SK-N-SH treated with all-trans-retinoic acid at 6 μM for 48 hours (cell line): ENCODE results near the gene TM9SF3.

ENCODE experiments used
- ATAC-seq: fragments of 200-7000 bp; cut with Tn5 transposase; 3 replicates; pipeline ENCODE4 v1.9.1; 2020; ENCODE audit warnings: mild to moderate bottlenecking, moderate library complexity
- ARNTL ChIP-seq: fragments of 450-650 bp; formaldehyde crosslinking; IDR thresholded peaks from 2 replicates; pipeline ENCODE4 v1.5.0; 2020; ENCODE audit warnings: low read depth, mild to moderate bottlenecking, moderate library complexity, borderline replicate concordance
- BACH2 ChIP-seq: fragments of 250-450 bp; sonication (Bioruptor Pico); IDR thresholded peaks from 2 replicates; pipeline ENCODE4 v1.9.0; 2021; ENCODE audit warnings: mild to moderate bottlenecking, borderline replicate concordance
- CSDC2 ChIP-seq: fragments of 250-450 bp; sonication (Bioruptor Pico); IDR thresholded peaks from 2 replicates; pipeline ENCODE4 v1.5.0; 2020; ENCODE audit warnings: mild to moderate bottlenecking, moderate library complexity
- GLIS3 ChIP-seq: fragments of 250-450 bp; sonication (Bioruptor Pico); IDR thresholded peaks from 2 replicates; pipeline ENCODE4 v1.5.0; 2020; ENCODE audit warnings: mild to moderate bottlenecking, moderate library complexity
- ISL1 ChIP-seq: fragments of 250-450 bp; sonication (Bioruptor Pico); IDR thresholded peaks from 2 replicates; pipeline ENCODE4 v2.1.2; 2022; ENCODE audit warnings: mild to moderate bottlenecking, moderate library complexity
- OSR1 ChIP-seq: fragments of 250-450 bp; sonication (Bioruptor Pico); IDR thresholded peaks from 2 replicates; pipeline ENCODE4 v1.8.0; 2022; ENCODE audit warnings: moderate library complexity, mild to moderate bottlenecking, inconsistent platforms
- PPARA ChIP-seq: fragments of 250-450 bp; sonication (Bioruptor Pico); IDR thresholded peaks from 2 replicates; pipeline ENCODE4 v1.5.0; 2020; ENCODE audit warnings: mild to moderate bottlenecking, borderline replicate concordance
- RARB ChIP-seq: fragments of 250-450 bp; sonication (Bioruptor Pico); IDR thresholded peaks from 2 replicates; pipeline ENCODE4 v1.8.0; 2021; ENCODE audit warnings: mild to moderate bottlenecking, moderate library complexity
- TCF4 ChIP-seq: fragments of 250-450 bp; sonication (Bioruptor Pico); IDR thresholded peaks from 2 replicates; pipeline ENCODE4 v1.8.0; 2021; ENCODE audit warnings: mild to moderate bottlenecking, moderate library complexity, borderline replicate concordance
- TOX ChIP-seq: fragments of 250-450 bp; sonication (Bioruptor Pico); IDR thresholded peaks from 2 replicates; pipeline ENCODE4 v1.8.0; 2021; ENCODE audit warnings: mild to moderate bottlenecking, moderate library complexity, borderline replicate concordance
- ZC3H10 ChIP-seq: fragments of 250-450 bp; sonication (Bioruptor Pico); IDR thresholded peaks from 2 replicates; pipeline ENCODE4 v1.5.1; 2021; ENCODE audit warnings: mild to moderate bottlenecking, moderate library complexity
- ZFP3 ChIP-seq: fragments of 250-450 bp; sonication (Bioruptor Pico); IDR thresholded peaks from 2 replicates; pipeline ENCODE4 v1.5.0; 2020; ENCODE audit warnings: mild to moderate bottlenecking, moderate library complexity
- ZFP30 ChIP-seq: fragments of 450-650 bp; formaldehyde crosslinking; IDR thresholded peaks from 2 replicates; pipeline ENCODE4 v1.5.0; 2022; ENCODE audit warnings: mild to moderate bottlenecking, moderate library complexity
- ZNF565 ChIP-seq: fragments of 450-650 bp; formaldehyde crosslinking; conservative IDR thresholded peaks from 2 replicates; pipeline ENCODE4 v1.5.0; 2020; ENCODE audit warnings: low read depth, mild to moderate bottlenecking, moderate library complexity
- ZNF8 ChIP-seq: fragments of 450-650 bp; formaldehyde crosslinking; IDR thresholded peaks from 2 replicates; pipeline ENCODE4 v1.5.0; 2020; ENCODE audit warnings: mild to moderate bottlenecking, moderate library complexity
- TF ChIP-seq, protein P1 (sequence below): fragments of 250-450 bp; sonication (Bioruptor Pico); IDR thresholded peaks from 2 replicates; pipeline ENCODE4 v1.8.0; 2021; ENCODE audit warnings: low read depth, mild to moderate bottlenecking, moderate library complexity, borderline replicate concordance
- TF ChIP-seq, protein P2 (sequence below): fragments of 250-450 bp; sonication (Bioruptor Pico); IDR thresholded peaks from 2 replicates; pipeline ENCODE4 v1.8.0; 2020; ENCODE audit warnings: mild to moderate bottlenecking, moderate library complexity, borderline replicate concordance
- TF ChIP-seq, protein P3 (sequence below): fragments of 250-450 bp; sonication (Bioruptor Pico); IDR thresholded peaks from 2 replicates; pipeline ENCODE4 v1.5.1; 2021; ENCODE audit warnings: mild to moderate bottlenecking, moderate library complexity
- TF ChIP-seq, protein P4 (sequence below): fragments of 250-450 bp; sonication (Bioruptor Pico); IDR thresholded peaks from 2 replicates; pipeline ENCODE4 v1.5.0; 2020; ENCODE audit warnings: mild to moderate bottlenecking, moderate library complexity
- TF ChIP-seq, protein P5 (sequence below): fragments of 250-450 bp; sonication (Bioruptor Pico); IDR thresholded peaks from 2 replicates; pipeline ENCODE4 v1.5.1; 2020; ENCODE audit warnings: low read depth, mild to moderate bottlenecking, moderate library complexity

Gene TM9SF3

DNA sequence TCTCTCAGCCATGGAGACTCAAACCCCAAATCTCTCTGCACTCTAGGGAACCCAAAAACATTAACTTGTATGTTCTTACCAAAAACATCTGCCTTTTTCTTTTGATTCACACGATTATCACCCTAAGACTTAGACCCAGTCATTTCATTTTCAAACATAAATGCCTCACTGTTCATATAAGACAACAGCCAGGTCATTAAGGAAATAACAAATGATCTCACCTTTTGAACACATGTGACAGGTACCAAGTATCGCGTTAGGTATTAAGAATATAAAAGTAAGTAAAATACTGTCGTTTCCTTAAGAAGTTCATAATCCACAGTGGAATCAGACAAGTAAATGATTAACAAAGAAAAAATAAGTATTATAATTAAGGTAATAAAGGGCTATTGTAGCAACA, 8.8 kb downstream of the TM9SF3 start:
- no peak for ATAC-seq
- no peak for TF ChIP-seq BACH2 (CRISPR knock-in tag)
- TF ChIP-seq CSDC2 (CRISPR knock-in tag), result no peak
- TF ChIP-seq, protein P1, sequence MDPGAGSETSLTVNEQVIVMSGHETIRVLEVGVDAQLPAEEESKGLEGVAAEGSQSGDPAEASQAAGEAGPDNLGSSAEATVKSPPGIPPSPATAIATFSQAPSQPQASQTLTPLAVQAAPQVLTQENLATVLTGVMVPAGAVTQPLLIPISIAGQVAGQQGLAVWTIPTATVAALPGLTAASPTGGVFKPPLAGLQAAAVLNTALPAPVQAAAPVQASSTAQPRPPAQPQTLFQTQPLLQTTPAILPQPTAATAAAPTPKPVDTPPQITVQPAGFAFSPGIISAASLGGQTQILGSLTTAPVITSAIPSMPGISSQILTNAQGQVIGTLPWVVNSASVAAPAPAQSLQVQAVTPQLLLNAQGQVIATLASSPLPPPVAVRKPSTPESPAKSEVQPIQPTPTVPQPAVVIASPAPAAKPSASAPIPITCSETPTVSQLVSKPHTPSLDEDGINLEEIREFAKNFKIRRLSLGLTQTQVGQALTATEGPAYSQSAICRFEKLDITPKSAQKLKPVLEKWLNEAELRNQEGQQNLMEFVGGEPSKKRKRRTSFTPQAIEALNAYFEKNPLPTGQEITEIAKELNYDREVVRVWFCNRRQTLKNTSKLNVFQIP (CRISPR knock-in tag), result no peak
- TF ChIP-seq, protein P2, sequence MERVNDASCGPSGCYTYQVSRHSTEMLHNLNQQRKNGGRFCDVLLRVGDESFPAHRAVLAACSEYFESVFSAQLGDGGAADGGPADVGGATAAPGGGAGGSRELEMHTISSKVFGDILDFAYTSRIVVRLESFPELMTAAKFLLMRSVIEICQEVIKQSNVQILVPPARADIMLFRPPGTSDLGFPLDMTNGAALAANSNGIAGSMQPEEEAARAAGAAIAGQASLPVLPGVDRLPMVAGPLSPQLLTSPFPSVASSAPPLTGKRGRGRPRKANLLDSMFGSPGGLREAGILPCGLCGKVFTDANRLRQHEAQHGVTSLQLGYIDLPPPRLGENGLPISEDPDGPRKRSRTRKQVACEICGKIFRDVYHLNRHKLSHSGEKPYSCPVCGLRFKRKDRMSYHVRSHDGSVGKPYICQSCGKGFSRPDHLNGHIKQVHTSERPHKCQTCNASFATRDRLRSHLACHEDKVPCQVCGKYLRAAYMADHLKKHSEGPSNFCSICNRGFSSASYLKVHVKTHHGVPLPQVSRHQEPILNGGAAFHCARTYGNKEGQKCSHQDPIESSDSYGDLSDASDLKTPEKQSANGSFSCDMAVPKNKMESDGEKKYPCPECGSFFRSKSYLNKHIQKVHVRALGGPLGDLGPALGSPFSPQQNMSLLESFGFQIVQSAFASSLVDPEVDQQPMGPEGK (CRISPR knock-in tag), result no peak
- TF ChIP-seq ZC3H10 (CRISPR knock-in tag), result no peak
- no peak for TF ChIP-seq RARB (CRISPR knock-in tag)
- TF ChIP-seq, protein P3, sequence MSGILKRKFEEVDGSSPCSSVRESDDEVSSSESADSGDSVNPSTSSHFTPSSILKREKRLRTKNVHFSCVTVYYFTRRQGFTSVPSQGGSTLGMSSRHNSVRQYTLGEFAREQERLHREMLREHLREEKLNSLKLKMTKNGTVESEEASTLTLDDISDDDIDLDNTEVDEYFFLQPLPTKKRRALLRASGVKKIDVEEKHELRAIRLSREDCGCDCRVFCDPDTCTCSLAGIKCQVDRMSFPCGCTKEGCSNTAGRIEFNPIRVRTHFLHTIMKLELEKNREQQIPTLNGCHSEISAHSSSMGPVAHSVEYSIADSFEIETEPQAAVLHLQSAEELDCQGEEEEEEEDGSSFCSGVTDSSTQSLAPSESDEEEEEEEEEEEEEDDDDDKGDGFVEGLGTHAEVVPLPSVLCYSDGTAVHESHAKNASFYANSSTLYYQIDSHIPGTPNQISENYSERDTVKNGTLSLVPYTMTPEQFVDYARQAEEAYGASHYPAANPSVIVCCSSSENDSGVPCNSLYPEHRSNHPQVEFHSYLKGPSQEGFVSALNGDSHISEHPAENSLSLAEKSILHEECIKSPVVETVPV (CRISPR knock-in tag), result no peak
- no peak for TF ChIP-seq TOX
- TF ChIP-seq ZFP30, result no peak
- TF ChIP-seq, protein P4, sequence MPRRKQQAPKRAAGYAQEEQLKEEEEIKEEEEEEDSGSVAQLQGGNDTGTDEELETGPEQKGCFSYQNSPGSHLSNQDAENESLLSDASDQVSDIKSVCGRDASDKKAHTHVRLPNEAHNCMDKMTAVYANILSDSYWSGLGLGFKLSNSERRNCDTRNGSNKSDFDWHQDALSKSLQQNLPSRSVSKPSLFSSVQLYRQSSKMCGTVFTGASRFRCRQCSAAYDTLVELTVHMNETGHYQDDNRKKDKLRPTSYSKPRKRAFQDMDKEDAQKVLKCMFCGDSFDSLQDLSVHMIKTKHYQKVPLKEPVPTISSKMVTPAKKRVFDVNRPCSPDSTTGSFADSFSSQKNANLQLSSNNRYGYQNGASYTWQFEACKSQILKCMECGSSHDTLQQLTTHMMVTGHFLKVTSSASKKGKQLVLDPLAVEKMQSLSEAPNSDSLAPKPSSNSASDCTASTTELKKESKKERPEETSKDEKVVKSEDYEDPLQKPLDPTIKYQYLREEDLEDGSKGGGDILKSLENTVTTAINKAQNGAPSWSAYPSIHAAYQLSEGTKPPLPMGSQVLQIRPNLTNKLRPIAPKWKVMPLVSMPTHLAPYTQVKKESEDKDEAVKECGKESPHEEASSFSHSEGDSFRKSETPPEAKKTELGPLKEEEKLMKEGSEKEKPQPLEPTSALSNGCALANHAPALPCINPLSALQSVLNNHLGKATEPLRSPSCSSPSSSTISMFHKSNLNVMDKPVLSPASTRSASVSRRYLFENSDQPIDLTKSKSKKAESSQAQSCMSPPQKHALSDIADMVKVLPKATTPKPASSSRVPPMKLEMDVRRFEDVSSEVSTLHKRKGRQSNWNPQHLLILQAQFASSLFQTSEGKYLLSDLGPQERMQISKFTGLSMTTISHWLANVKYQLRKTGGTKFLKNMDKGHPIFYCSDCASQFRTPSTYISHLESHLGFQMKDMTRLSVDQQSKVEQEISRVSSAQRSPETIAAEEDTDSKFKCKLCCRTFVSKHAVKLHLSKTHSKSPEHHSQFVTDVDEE, result no peak
- TF ChIP-seq ZFP3 (CRISPR knock-in tag), result no peak
- no peak for TF ChIP-seq PPARA (CRISPR knock-in tag)
- no peak for TF ChIP-seq ARNTL (CRISPR knock-in tag)
- no peak for TF ChIP-seq TCF4 (CRISPR knock-in tag)

DNA sequence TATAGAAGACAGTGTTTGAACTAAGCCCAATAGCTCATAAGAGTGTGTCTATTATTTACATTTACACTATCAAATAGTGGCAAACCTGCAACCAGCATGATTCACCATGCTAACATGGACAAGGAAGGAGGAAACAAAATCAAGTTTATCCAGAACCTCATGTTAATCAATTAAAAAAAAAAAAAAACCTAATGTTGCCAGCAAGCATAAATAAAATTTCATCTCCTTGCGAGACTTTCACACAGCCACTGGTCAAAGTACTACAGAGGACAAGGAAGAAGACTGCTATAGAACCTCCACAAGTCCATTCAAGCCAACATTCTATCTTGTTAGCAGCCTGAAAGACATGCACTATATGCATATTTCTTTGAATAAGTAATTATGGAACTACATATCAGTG, 9.7 kb downstream of the TM9SF3 start:
- no peak for ATAC-seq
- TF ChIP-seq ZFP30, result no peak
- TF ChIP-seq, protein P2 (CRISPR knock-in tag), result no peak
- no peak for TF ChIP-seq GLIS3 (CRISPR knock-in tag)
- TF ChIP-seq ZFP3 (CRISPR knock-in tag), result no peak
- TF ChIP-seq ZNF565 (CRISPR knock-in tag), result no peak
- TF ChIP-seq TCF4 (CRISPR knock-in tag), result no peak
- TF ChIP-seq ZC3H10 (CRISPR knock-in tag), result no peak
- TF ChIP-seq ISL1, result no peak
- TF ChIP-seq TOX, result no peak
- no peak for TF ChIP-seq RARB (CRISPR knock-in tag)
- TF ChIP-seq ZNF8, result no peak
- TF ChIP-seq PPARA (CRISPR knock-in tag), result no peak
- TF ChIP-seq, protein P5, sequence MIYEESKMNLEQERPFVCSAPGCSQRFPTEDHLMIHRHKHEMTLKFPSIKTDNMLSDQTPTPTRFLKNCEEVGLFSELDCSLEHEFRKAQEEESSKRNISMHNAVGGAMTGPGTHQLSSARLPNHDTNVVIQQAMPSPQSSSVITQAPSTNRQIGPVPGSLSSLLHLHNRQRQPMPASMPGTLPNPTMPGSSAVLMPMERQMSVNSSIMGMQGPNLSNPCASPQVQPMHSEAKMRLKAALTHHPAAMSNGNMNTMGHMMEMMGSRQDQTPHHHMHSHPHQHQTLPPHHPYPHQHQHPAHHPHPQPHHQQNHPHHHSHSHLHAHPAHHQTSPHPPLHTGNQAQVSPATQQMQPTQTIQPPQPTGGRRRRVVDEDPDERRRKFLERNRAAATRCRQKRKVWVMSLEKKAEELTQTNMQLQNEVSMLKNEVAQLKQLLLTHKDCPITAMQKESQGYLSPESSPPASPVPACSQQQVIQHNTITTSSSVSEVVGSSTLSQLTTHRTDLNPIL, result no peak
- TF ChIP-seq ARNTL (CRISPR knock-in tag), result no peak
- TF ChIP-seq OSR1 (CRISPR knock-in tag), result no peak
- TF ChIP-seq CSDC2 (CRISPR knock-in tag), result no peak
- TF ChIP-seq, protein P3 (CRISPR knock-in tag), result no peak
